Measurements from ENCODE around the gene SAMD1. TPM values are rescaled to one million over a fixed set of nuclear protein-coding genes. Genes with fewer than 3 reads are reported as not detected.

The SAMD1 gene
- polyA plus RNA-seq, 2 of the 4 experiments (the other 2 are of a cell fraction) = 8.4 to 28.9 TPM

GRCh38 chr19:14039181-14039580 lies 51.4 kb downstream of the SAMD1 start:
- Histone ChIP-seq H3K9me3 (no peaks in the 10 kb centered on the region), H3K27ac (no peak overlapping the region), H3K4me2 (no peak overlapping the region), H3K4me1 (no peaks in the 10 kb centered on the region), H3K4me3 (no peak overlapping the region)
- POLR2A ChIA-PET = no interaction called here
- ATAC-seq (no peak), FAIRE-seq (no peak), DNase-seq (ENCODE audit: low read depth in 1 of 2, low spot score in 1 of 2) (no peak)
- CTCF ChIA-PET = no interaction called here
- TF ChIP-seq HES2 (IDR thresholded peaks at IDR 0.05) (no peak), RARB (CRISPR knock-in tag; IDR thresholded peaks at IDR 0.05) (no peak), HMGXB4 (CRISPR knock-in tag; IDR thresholded peaks at IDR 0.05; ENCODE audit: borderline replicate concordance) (no peak), ESRRA (IDR thresholded peaks at IDR 0.05; ENCODE audit: borderline replicate concordance, low read length) (no peak), FOXS1 (CRISPR knock-in tag; IDR thresholded peaks at IDR 0.05) (no peak), CEBPB (IDR thresholded peaks at IDR 0.05) (no peak), RAD21 (conservative IDR thresholded peaks at IDR 0.05 in 1 of 2, IDR thresholded peaks at IDR 0.05 in 1 of 2) (no peak), GATA3 (IDR thresholded peaks at IDR 0.05; ENCODE audit: borderline replicate concordance) (no peak), CBX8 (IDR thresholded peaks at IDR 0.05) (no peak), HEYL (CRISPR knock-in tag; IDR thresholded peaks at IDR 0.05) (no peak), RFX5 (IDR thresholded peaks at IDR 0.05) (no peak), MYC (IDR thresholded peaks at IDR 0.05; ENCODE audit: borderline replicate concordance, low read length) (no peak), CHD2 (IDR thresholded peaks at IDR 0.05; ENCODE audit: low read length, partially characterized antibody) (no peak), HOXA7 (CRISPR knock-in tag; IDR thresholded peaks at IDR 0.05) (no peak), PHF8 (IDR thresholded peaks at IDR 0.05; ENCODE audit: borderline replicate concordance, low read depth) (no peak), MAZ (IDR thresholded peaks at IDR 0.05; ENCODE audit: borderline replicate concordance, low read depth, low read length) (no peak), ELK1 (IDR thresholded peaks at IDR 0.05; ENCODE audit: low read depth, low read length) (no peak), RCOR1 (IDR thresholded peaks at IDR 0.05; ENCODE audit: low read depth, low read length) (no peak), JUN (IDR thresholded peaks at IDR 0.05) (no peak)
- 76% methylated on average over 7 of the region's 7 CpGs for WGBS (ENCODE audit: missing lambda C conversion rate)

Other genes with a start within 250 kb of the SAMD1 start
- gene NANOS3, start 213.6 kb downstream of the SAMD1 start, polyA plus RNA-seq (2011; rRNA removed) = 0.31 and 0.53 TPM in 2 replicates
- gene NANOS3, start 213.6 kb downstream of the SAMD1 start, polyA plus RNA-seq (2017; fragmentation: RNase III; extraction: RNeasy Plus Mini Kit Qiagen cat#74134 plus additional on column Dnase treatment) = 0.78 to 1.2 TPM (median 1.1 TPM) in 3 replicates
- gene BRME1, start 184.6 kb downstream of the SAMD1 start, polyA plus RNA-seq (2011; rRNA removed) = 0.09 and 0.12 TPM in 2 replicates
- 1.1 to 2.3 TPM (median 1.2 TPM) in 3 replicates for gene BRME1, start 184.6 kb downstream of the SAMD1 start, polyA plus RNA-seq (2017; fragmentation: RNase III; extraction: RNeasy Plus Mini Kit Qiagen cat#74134 plus additional on column Dnase treatment)
- 4.7 and 4.8 TPM in 2 replicates for gene CC2D1A, start 184.6 kb downstream of the SAMD1 start, polyA plus RNA-seq (2011; rRNA removed)
- 13.9 to 15.3 TPM (median 14.0 TPM) in 3 replicates for gene CC2D1A, start 184.6 kb downstream of the SAMD1 start, polyA plus RNA-seq (2017; fragmentation: RNase III; extraction: RNeasy Plus Mini Kit Qiagen cat#74134 plus additional on column Dnase treatment)
- gene PODNL1, start 152.3 kb downstream of the SAMD1 start, polyA plus RNA-seq (2011; rRNA removed) = 0.50 and 0.79 TPM in 2 replicates
- 1.1 to 1.8 TPM (median 1.3 TPM) in 3 replicates for gene PODNL1, start 152.3 kb downstream of the SAMD1 start, polyA plus RNA-seq (2017; fragmentation: RNase III; extraction: RNeasy Plus Mini Kit Qiagen cat#74134 plus additional on column Dnase treatment)
- 6.9 and 10.2 TPM in 2 replicates for gene DCAF15, start 138.2 kb downstream of the SAMD1 start, polyA plus RNA-seq (2011; rRNA removed)
- gene DCAF15, start 138.2 kb downstream of the SAMD1 start, polyA plus RNA-seq (2017; fragmentation: RNase III; extraction: RNeasy Plus Mini Kit Qiagen cat#74134 plus additional on column Dnase treatment) = 21.1 to 23.0 TPM (median 21.5 TPM) in 3 replicates
- 0.57 and 0.79 TPM in 2 replicates for gene RFX1, start 84.4 kb downstream of the SAMD1 start, polyA plus RNA-seq (2011; rRNA removed)
- 4.9 to 5.4 TPM (median 4.9 TPM) in 3 replicates for gene RFX1, start 84.4 kb downstream of the SAMD1 start, polyA plus RNA-seq (2017; fragmentation: RNase III; extraction: RNeasy Plus Mini Kit Qiagen cat#74134 plus additional on column Dnase treatment)
- gene RLN3, start 62.6 kb downstream of the SAMD1 start, polyA plus RNA-seq (2011; rRNA removed) = not detected in 2 replicates
- gene RLN3, start 62.6 kb downstream of the SAMD1 start, polyA plus RNA-seq (2017; fragmentation: RNase III; extraction: RNeasy Plus Mini Kit Qiagen cat#74134 plus additional on column Dnase treatment) = not detected in 3 replicates
- 3.0 and 3.1 TPM in 2 replicates for gene IL27RA, start 59.0 kb downstream of the SAMD1 start, polyA plus RNA-seq (2011; rRNA removed)
- 4.0 to 4.6 TPM (median 4.5 TPM) in 3 replicates for gene IL27RA, start 59.0 kb downstream of the SAMD1 start, polyA plus RNA-seq (2017; fragmentation: RNase III; extraction: RNeasy Plus Mini Kit Qiagen cat#74134 plus additional on column Dnase treatment)
- gene PALM3, start 28.7 kb downstream of the SAMD1 start, polyA plus RNA-seq (2011; rRNA removed) = 0.73 and 0.96 TPM in 2 replicates
- 7.9 to 12.1 TPM (median 10.2 TPM) in 3 replicates for gene PALM3, start 28.7 kb downstream of the SAMD1 start, polyA plus RNA-seq (2017; fragmentation: RNase III; extraction: RNeasy Plus Mini Kit Qiagen cat#74134 plus additional on column Dnase treatment)
- 1.3 and 1.9 TPM in 2 replicates for gene MISP3, start 18.0 kb downstream of the SAMD1 start, polyA plus RNA-seq (2011; rRNA removed)
- 2.1 to 2.8 TPM (median 2.3 TPM) in 3 replicates for gene MISP3, start 18.0 kb downstream of the SAMD1 start, polyA plus RNA-seq (2017; fragmentation: RNase III; extraction: RNeasy Plus Mini Kit Qiagen cat#74134 plus additional on column Dnase treatment)
- gene C19orf67, start 5.0 kb downstream of the SAMD1 start, polyA plus RNA-seq (2011; rRNA removed) = not detected in 2 replicates
- gene C19orf67, start 5.0 kb downstream of the SAMD1 start, polyA plus RNA-seq (2017; fragmentation: RNase III; extraction: RNeasy Plus Mini Kit Qiagen cat#74134 plus additional on column Dnase treatment) = not detected in 3 replicates
- gene PRKACA, start 27.0 kb upstream of the SAMD1 start, polyA plus RNA-seq (2011; rRNA removed) = 10.0 and 12.0 TPM in 2 replicates
- gene PRKACA, start 27.0 kb upstream of the SAMD1 start, polyA plus RNA-seq (2017; fragmentation: RNase III; extraction: RNeasy Plus Mini Kit Qiagen cat#74134 plus additional on column Dnase treatment) = 40.9 to 46.2 TPM (median 41.1 TPM) in 3 replicates
- 12.1 and 17.1 TPM in 2 replicates for gene ASF1B, start 45.8 kb upstream of the SAMD1 start, polyA plus RNA-seq (2011; rRNA removed)
- gene ASF1B, start 45.8 kb upstream of the SAMD1 start, polyA plus RNA-seq (2017; fragmentation: RNase III; extraction: RNeasy Plus Mini Kit Qiagen cat#74134 plus additional on column Dnase treatment) = 37.8 to 46.2 TPM (median 42.1 TPM) in 3 replicates
- gene ADGRL1, start 115.4 kb upstream of the SAMD1 start, polyA plus RNA-seq (2011; rRNA removed) = 3.9 and 5.6 TPM in 2 replicates
- gene ADGRL1, start 115.4 kb upstream of the SAMD1 start, polyA plus RNA-seq (2017; fragmentation: RNase III; extraction: RNeasy Plus Mini Kit Qiagen cat#74134 plus additional on column Dnase treatment) = 5.4 to 7.4 TPM (median 6.0 TPM) in 3 replicates